ENCODE data around the gene RDM1. TPM values are rescaled to one million over a fixed set of nuclear protein-coding genes. Genes with fewer than 3 reads are reported as not detected.

RDM1 gene
- total RNA-seq, 4 donors from 2014 or later, result not detected

DNA sequence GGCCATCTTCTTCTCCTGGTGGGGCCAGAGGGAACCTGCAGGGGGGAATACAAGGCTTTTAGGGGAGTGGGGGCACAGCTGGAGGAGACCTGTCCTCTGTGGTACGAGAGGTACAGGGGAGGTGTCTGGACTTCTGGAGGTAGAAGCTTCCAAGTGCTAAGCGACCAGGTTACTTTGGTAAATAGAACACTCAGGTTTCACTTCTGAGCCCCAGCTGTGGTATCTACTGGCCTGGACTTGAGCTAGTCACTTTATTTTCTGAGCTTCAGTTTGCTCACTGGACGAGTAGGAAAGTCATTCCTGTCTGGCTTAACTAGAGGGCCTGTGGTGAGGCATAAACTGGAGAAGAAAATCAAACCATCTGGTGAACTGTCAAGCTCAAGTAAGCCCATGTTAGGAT is 61.8 kb downstream of the RDM1 start, which contains the start of gene HEATR9:
Gene HEATR9, minus strand, starts transcription at position 155 of the 400 bp plus-strand sequence. Its CDS starts 149 bp downstream, at position 6.
- 90% methylated on average over 3 of the region's 3 CpGs for WGBS
- DNase-seq (ENCODE audit: extremely low spot score), result no peak
- intact Hi-C loops (cut with DNase I), result no loop called here

More for the DNA sequence above, 61.8 kb downstream of the RDM1 start, which contains the start of gene HEATR9:
- no peak for TF ChIP-seq EP300 (IDR thresholded peaks at IDR 0.05)
- TF ChIP-seq POLR2AphosphoS5 (IDR thresholded peaks at IDR 0.05), result no peak
- TF ChIP-seq POLR2A (IDR thresholded peaks at IDR 0.05; ENCODE audit: low read depth), result no peak
- TF ChIP-seq, protein P1, sequence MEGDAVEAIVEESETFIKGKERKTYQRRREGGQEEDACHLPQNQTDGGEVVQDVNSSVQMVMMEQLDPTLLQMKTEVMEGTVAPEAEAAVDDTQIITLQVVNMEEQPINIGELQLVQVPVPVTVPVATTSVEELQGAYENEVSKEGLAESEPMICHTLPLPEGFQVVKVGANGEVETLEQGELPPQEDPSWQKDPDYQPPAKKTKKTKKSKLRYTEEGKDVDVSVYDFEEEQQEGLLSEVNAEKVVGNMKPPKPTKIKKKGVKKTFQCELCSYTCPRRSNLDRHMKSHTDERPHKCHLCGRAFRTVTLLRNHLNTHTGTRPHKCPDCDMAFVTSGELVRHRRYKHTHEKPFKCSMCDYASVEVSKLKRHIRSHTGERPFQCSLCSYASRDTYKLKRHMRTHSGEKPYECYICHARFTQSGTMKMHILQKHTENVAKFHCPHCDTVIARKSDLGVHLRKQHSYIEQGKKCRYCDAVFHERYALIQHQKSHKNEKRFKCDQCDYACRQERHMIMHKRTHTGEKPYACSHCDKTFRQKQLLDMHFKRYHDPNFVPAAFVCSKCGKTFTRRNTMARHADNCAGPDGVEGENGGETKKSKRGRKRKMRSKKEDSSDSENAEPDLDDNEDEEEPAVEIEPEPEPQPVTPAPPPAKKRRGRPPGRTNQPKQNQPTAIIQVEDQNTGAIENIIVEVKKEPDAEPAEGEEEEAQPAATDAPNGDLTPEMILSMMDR (IDR thresholded peaks at IDR 0.05), result no peak
- Histone ChIP-seq H3K9me3 (no peaks in the 10 kb centered on the region), H3K4me3 (no peak within 1 kb of the TSS), H3K27ac (replicated peaks in 1 of 4) (no peak within 1 kb of the TSS), H3K36me3 (peaks cover 0 to 12% (median 0%) of the 10 kb centered on the region in 4 donors), H3K4me1 (peaks cover 0 to 11% (median 2%) of the 10 kb centered on the region in 4 donors), H3K27me3 (no peaks in the 10 kb centered on the region)

Small RNA genes lying within 50 kb of the gene (small RNA-seq; reads per million reads assigned to genes)
- gene RF00100, result 82.0 to 249 (median 82.5) reads per million in 3 donors

Other genes starting within 250 kb of the RDM1 start
- gene RASL10B, start 199.1 kb downstream of the RDM1 start, total RNA-seq, result 10 to 100 TPM; 10.3 to 28.1 (median 17.4) TPM
- under 1 TPM; 0.42 to 0.80 (median 0.48) TPM for gene GAS2L2, start 177.5 kb downstream of the RDM1 start, total RNA-seq
- not detected for gene C17orf50, start 169.9 kb downstream of the RDM1 start, total RNA-seq
- gene MMP28, start 135.1 kb downstream of the RDM1 start, total RNA-seq, result 100 to 1,000 TPM in 2 of 4 donors, 10 to 100 TPM in 2; 75.5 to 150 (median 116) TPM
- gene TAF15, start 121.3 kb downstream of the RDM1 start, total RNA-seq, result 100 to 1,000 TPM in 3 of 4 donors, 10 to 100 TPM in 1; 93.8 to 140 (median 122) TPM
- gene HEATR9, start 61.9 kb downstream of the RDM1 start, total RNA-seq, result under 1 TPM in 1 of 4 donors, not detected in 3; 0.13 TPM
- gene CCL5, start 50.4 kb downstream of the RDM1 start, total RNA-seq, result 10 to 100 TPM in 1 of 4 donors, 1 to 10 TPM in 3; 1.6 to 11.3 (median 2.2) TPM
- not detected for gene LYZL6, start 12.9 kb upstream of the RDM1 start, total RNA-seq
- under 1 TPM in 1 of 4 donors, not detected in 3; 0.42 TPM for gene CCL16, start 50.7 kb upstream of the RDM1 start, total RNA-seq
- 10 to 100 TPM; 11.2 to 59.8 (median 54.7) TPM for gene CCL14, start 56.0 kb upstream of the RDM1 start, total RNA-seq
- gene CCL15, start 70.8 kb upstream of the RDM1 start, total RNA-seq, result not detected
- 1 to 10 TPM; 1.3 to 9.6 (median 2.5) TPM for gene CCL23, start 87.2 kb upstream of the RDM1 start, total RNA-seq
- gene CCL18, start 133.5 kb upstream of the RDM1 start, total RNA-seq, result 10 to 100 TPM in 3 of 4 donors, not detected in 1; 12.6 to 16.7 (median 13.3) TPM
- gene CCL3, start 159.4 kb upstream of the RDM1 start, total RNA-seq, result 1 to 10 TPM in 1 of 4 donors, under 1 TPM in 1, not detected in 2; 0.33 to 1.3 TPM
- gene CCL4, start 173.1 kb upstream of the RDM1 start, total RNA-seq, result 1 to 10 TPM in 3 of 4 donors, not detected in 1; 1.7 to 3.0 (median 2.0) TPM
- 1 to 10 TPM in 3 of 4 donors, not detected in 1; 2.1 to 5.8 (median 2.7) TPM for gene TBC1D3B, start 245.9 kb upstream of the RDM1 start, total RNA-seq